K562 (cell line): ENCODE data around the gene ANO8. TPM values are rescaled to one million over a fixed set of nuclear protein-coding genes. Genes with fewer than 3 reads are reported as not detected.

Source experiments
- ARID1B ChIP-seq: fragments of 450-650 bp; IDR thresholded peaks from 2 replicates; pipeline ENCODE4 v1.6.1; 2016; ENCODE audit warnings: antibody characterized with exemption, mild to moderate bottlenecking, inconsistent platforms
- CBFA2T3 ChIP-seq: fragments of 450-650 bp; IDR thresholded peaks from 2 replicates; pipeline ENCODE4 v1.6.1; 2017
- CBX1 ChIP-seq: sonication (generic); IDR thresholded peaks from 2 replicates; pipeline ENCODE4 v1.6.1; 2016; ENCODE audit warnings: antibody characterized with exemption, low read depth, mild to moderate bottlenecking
- CCNT2 ChIP-seq: IDR thresholded peaks from 2 replicates; pipeline ENCODE4 v1.6.1; 2011; ENCODE audit warnings: borderline replicate concordance, low read depth, mild to moderate bottlenecking, moderate library complexity, mixed read lengths, low read length; ENCODE audit not compliant: insufficient read length; ENCODE audit errors: extremely low read depth
- FOXK2 ChIP-seq, 2 experiments: fragments of 450-650 bp; IDR thresholded peaks in 1 of 2; conservative IDR thresholded peaks in 1 of 2; 2 replicates each; pipeline ENCODE4 v1.6.1; 2016; ENCODE audit warnings: low read depth in 2 of 2, mild to moderate bottlenecking in 1 of 2
- GATAD2B ChIP-seq: fragments of 450-650 bp; IDR thresholded peaks from 2 replicates; pipeline ENCODE4 v1.6.1; 2017; ENCODE audit warnings: mild to moderate bottlenecking, borderline replicate concordance
- HES1 ChIP-seq: fragments of 450-650 bp; IDR thresholded peaks from 2 replicates; pipeline ENCODE4 v1.6.1; 2016; ENCODE audit warnings: low read depth, mild to moderate bottlenecking, moderate library complexity
- HMG20A ChIP-seq: fragments of 450-650 bp; formaldehyde crosslinking; conservative IDR thresholded peaks from 2 replicates; pipeline ENCODE4 v1.4.0; 2020; ENCODE audit warnings: mild to moderate bottlenecking, mixed read lengths
- KLF6 ChIP-seq: fragments of 250-450 bp; sonication (Bioruptor Pico); IDR thresholded peaks from 2 replicates; pipeline ENCODE4 v1.4.0; 2020; ENCODE audit warnings: mild to moderate bottlenecking, moderate library complexity, borderline replicate concordance
- MBD2 ChIP-seq: sonication (generic); IDR thresholded peaks from 2 replicates; pipeline ENCODE4 v1.6.1; 2016; ENCODE audit warnings: low read depth, borderline replicate concordance
- NFRKB ChIP-seq: fragments of 450-650 bp; IDR thresholded peaks from 2 replicates; pipeline ENCODE4 v1.6.1; 2016; ENCODE audit warnings: low read depth
- NFYB ChIP-seq: IDR thresholded peaks from 2 replicates; pipeline ENCODE4 v1.6.1; 2011; ENCODE audit warnings: mild to moderate bottlenecking, moderate library complexity; ENCODE audit not compliant: insufficient read length; ENCODE audit errors: extremely low read depth
- POLR2G ChIP-seq: fragments of 200-400 bp; formaldehyde crosslinking; IDR thresholded peaks from 2 replicates; pipeline ENCODE4 v1.6.1; 2017; ENCODE audit warnings: low read depth, mild to moderate bottlenecking, antibody characterized with exemption, low read length, moderate library complexity
- POLR3A ChIP-seq: IDR thresholded peaks from 2 replicates; pipeline ENCODE4 v1.6.1; 2011; ENCODE audit warnings: borderline replicate concordance, mild to moderate bottlenecking, moderate library complexity; ENCODE audit not compliant: insufficient read length, insufficient read depth; ENCODE audit errors: extremely low read depth
- SMAD3 ChIP-seq: fragments of 450-650 bp; formaldehyde crosslinking; conservative IDR thresholded peaks from 2 replicates; pipeline ENCODE4 v1.4.0; 2020; ENCODE audit warnings: mild to moderate bottlenecking
- SMARCA4 ChIP-seq: fragments of 450-650 bp; IDR thresholded peaks from 2 replicates; pipeline ENCODE4 v1.6.1; 2016
- SRSF3 ChIP-seq: fragments of 200-400 bp; formaldehyde crosslinking; IDR thresholded peaks from 2 replicates; pipeline ENCODE4 v1.6.1; 2016; ENCODE audit warnings: mild to moderate bottlenecking, low read length, moderate library complexity; ENCODE audit not compliant: insufficient read depth
- TOE1 ChIP-seq, 2 experiments: fragments of 450-650 bp in 1 of 2; sonication (generic) in 1 of 2; formaldehyde crosslinking in 1 of 2; IDR thresholded peaks; 2 replicates each; pipeline versions ENCODE4 v1.7.1 to v1.8.0; 2016 to 2022; ENCODE audit warnings: borderline replicate concordance in 2 of 2, mild to moderate bottlenecking in 2 of 2, antibody characterized with exemption in 1 of 2, inconsistent platforms in 1 of 2, low read depth in 1 of 2, missing genetic modification reagents in 1 of 2, moderate library complexity in 1 of 2
- ZBTB1 ChIP-seq: sonication (generic); formaldehyde crosslinking; IDR thresholded peaks from 2 replicates; pipeline ENCODE4 v1.8.1; 2023; ENCODE audit warnings: missing genetic modification reagents, low read depth, mild to moderate bottlenecking, borderline replicate concordance
- ZNF124 ChIP-seq: sonication (generic); formaldehyde crosslinking; IDR thresholded peaks from 2 replicates; pipeline ENCODE4 v1.8.1; 2022; ENCODE audit warnings: missing genetic modification reagents
- ZNF165 ChIP-seq: fragments of 250-450 bp; sonication (Bioruptor Pico); IDR thresholded peaks from 2 replicates; pipeline ENCODE4 v1.4.0; 2020; ENCODE audit warnings: borderline replicate concordance
- ZNF436 ChIP-seq: fragments of 250-450, 450-650 bp; sonication (Bioruptor Pico); formaldehyde crosslinking; IDR thresholded peaks from 2 replicates; pipeline ENCODE4 v1.7.0; 2020; ENCODE audit warnings: mild to moderate bottlenecking
- ZNF639 ChIP-seq, 2 experiments: fragments of 200-800 bp in 1 of 2; sonication (Bioruptor generic) in 1 of 2; sonication (generic) in 1 of 2; formaldehyde crosslinking in 1 of 2; IDR thresholded peaks in 1 of 2; conservative IDR thresholded peaks in 1 of 2; 2 replicates each; pipeline versions ENCODE4 v1.5.0 to v1.6.1; 2016 to 2020; ENCODE audit warnings: missing compliant biosample characterization in 1 of 2, missing genetic modification characterization in 1 of 2, missing genetic modification reagents in 1 of 2
- polyA plus RNA-seq, 8 experiments: library from polyadenylated mRNA; depleted of rRNA in 4 of 8; stranded (reverse) in 5 of 8; unstranded in 3 of 8; fragments of >200 nt; fragmentation: Nextera tagmentation in 2 of 8; fragmentation: Illumina TruSeq in 1 of 8; extraction: Ambion mirVana in 2 of 8; extraction: Trizol in 1 of 8; gene quantifications; 2 replicates each; pipeline versions ENCODE4 v1.2.1 to v1.2.3, GENCODE V29; 2011 to 2014; ENCODE audit warnings: inconsistent platforms in 1 of 8, missing spikeins in 1 of 8
- total RNA-seq, 7 experiments: library from RNA; depleted of rRNA in 6 of 7; stranded (reverse); fragments of >200 nt in 6 of 7; fragmentation: Illumina TruSeq in 2 of 7; extraction: Trizol in 2 of 7; gene quantifications; 2 replicates each; pipeline versions ENCODE4 v1.2.1 to v1.2.3, GENCODE V29; 2011 to 2021; ENCODE audit warnings: low replicate concordance in 1 of 7
- TF ChIP-seq, protein P1 (sequence below): fragments of 450-650 bp; IDR thresholded peaks from 2 replicates; pipeline ENCODE4 v1.7.0; 2016; ENCODE audit warnings: borderline replicate concordance

ANO8 gene
- total and polyA plus RNA-seq, 9 of the 15 experiments (the other 6 are each of a cell fraction or from before 2014, with no cell fraction given), result 0.07 to 7.6 (median 2.3) TPM; not detected in 1

DNA sequence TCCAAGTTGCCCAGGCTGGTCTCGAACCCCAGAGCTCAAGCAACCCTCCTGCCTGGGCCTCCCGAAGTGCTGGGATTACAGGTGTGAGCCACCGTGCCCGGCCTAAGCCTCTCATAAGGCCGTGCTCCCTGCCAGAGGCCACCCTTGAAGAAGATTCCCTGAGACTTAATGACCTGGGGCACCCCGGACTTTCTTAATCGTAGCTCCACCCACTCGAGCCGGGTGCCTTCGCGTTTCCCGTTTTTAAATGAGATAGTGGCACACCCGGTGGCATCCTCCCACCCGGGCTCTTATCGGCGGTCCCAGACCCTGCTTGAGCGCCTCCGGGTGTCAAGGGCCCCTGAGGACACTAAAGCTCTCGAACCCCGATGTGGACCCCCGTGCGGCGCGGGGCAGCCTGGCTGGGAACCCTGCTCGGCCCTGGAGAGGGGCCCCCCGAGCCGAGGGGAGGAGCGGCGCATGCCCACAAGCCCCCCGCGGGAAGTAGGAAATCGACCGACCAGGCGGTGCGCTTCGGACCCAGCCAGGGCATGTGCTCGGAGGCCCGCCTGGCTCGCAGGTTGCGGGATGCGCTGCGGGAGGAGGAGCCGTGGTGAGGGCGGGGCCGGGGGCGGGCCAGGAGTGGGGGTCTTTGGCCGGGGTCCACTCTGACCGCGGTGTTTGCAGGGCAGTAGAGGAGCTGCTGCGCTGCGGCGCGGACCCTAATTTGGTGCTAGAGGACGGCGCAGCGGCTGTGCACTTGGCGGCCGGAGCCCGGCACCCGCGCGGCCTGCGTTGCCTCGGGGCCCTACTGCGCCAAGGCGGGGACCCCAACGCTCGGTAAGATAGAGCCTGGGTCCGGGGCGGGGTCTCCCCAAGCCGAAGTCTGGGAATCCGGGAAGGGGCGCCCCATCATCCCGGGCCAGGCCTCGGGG is 53.0 kb downstream of the ANO8 start, which contains the start of gene ANKLE1 (continued):
- TF ChIP-seq, protein P1, sequence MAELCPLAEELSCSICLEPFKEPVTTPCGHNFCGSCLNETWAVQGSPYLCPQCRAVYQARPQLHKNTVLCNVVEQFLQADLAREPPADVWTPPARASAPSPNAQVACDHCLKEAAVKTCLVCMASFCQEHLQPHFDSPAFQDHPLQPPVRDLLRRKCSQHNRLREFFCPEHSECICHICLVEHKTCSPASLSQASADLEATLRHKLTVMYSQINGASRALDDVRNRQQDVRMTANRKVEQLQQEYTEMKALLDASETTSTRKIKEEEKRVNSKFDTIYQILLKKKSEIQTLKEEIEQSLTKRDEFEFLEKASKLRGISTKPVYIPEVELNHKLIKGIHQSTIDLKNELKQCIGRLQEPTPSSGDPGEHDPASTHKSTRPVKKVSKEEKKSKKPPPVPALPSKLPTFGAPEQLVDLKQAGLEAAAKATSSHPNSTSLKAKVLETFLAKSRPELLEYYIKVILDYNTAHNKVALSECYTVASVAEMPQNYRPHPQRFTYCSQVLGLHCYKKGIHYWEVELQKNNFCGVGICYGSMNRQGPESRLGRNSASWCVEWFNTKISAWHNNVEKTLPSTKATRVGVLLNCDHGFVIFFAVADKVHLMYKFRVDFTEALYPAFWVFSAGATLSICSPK, result no peak
- TF ChIP-seq ZNF639 (CRISPR knock-in tag; conservative IDR thresholded peaks at IDR 0.05 in 1 of 2, IDR thresholded peaks at IDR 0.05 in 1 of 2) (no peak), CBX1 (no peak), POLR3A (no peak), MBD2 (no peak), ZNF165 (CRISPR knock-in tag) (no peak), GATAD2B (no peak), ZNF436 (CRISPR knock-in tag) (no peak), SMAD3 (CRISPR knock-in tag) (no peak), SMARCA4 (no peak), SRSF3 (no peak), NFRKB (no peak), CBFA2T3 (peak; percentile 71), ZBTB1 (CRISPR knock-in tag) (peak; percentile 38; the same call in 1 of the 2 replicates), ARID1B (peak; percentile 51; the same call in 1 of the 2 replicates), ZNF124 (CRISPR knock-in tag) (no peak), KLF6 (CRISPR knock-in tag) (no peak), CCNT2 (no peak), FOXK2 (conservative IDR thresholded peaks at IDR 0.05 in 1 of 2, IDR thresholded peaks at IDR 0.05 in 1 of 2; ENCODE audit: low read depth in 2 of 2) (no peak), POLR2G (peak; percentile 74), NFYB (no peak), HES1 (no peak), HMG20A (CRISPR knock-in tag) (no peak), TOE1 (IDR thresholded peaks at IDR 0.05; ENCODE audit: borderline replicate concordance) (no peak), TOE1 (CRISPR knock-in tag; IDR thresholded peaks at IDR 0.05; ENCODE audit: borderline replicate concordance, low read depth) (no peak)
